OCI-LY1 (cell line): Measurements from ENCODE around the gene RECQL5.

Experiments used
- EZH2 ChIP-seq: fragments of 200-600 bp; sonication (generic), shearing (Covaris generic); IDR thresholded peaks from 2 replicates; pipeline ENCODE4 v1.8.0; 2017; ENCODE audit warnings: borderline replicate concordance, mixed run types, mild to moderate bottlenecking, antibody characterized with exemption, low read length, moderate library complexity, mixed read lengths
- TF ChIP-seq, protein P1 (sequence below): fragments of 200-600 bp; sonication (generic), shearing (Covaris generic); IDR thresholded peaks from 2 replicates; pipeline ENCODE4 v1.5.1; 2017; ENCODE audit warnings: mild to moderate bottlenecking, antibody characterized with exemption, low read length, moderate library complexity, mixed read lengths

DNA sequence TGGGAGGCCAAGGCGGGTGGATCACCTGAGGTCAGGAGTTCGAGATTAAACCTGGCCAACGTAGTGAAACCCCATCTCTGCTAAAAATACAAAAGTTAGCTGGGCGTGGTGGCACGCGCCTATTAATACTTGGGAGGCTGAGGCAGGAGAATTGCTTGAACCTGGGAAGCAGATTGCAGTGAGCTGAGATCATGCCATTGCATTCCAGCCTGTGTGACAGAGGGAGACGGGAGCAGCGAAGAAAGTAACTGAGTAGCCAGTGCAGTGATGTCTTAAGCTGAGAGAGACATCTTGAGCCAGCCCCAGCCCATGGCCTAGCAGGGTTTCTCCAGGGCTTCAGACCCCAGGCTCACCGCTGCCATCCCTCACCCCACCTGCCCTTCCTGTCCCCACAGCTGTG lies 43.6 kb downstream of the RECQL5 start:
- TF ChIP-seq, protein P1, sequence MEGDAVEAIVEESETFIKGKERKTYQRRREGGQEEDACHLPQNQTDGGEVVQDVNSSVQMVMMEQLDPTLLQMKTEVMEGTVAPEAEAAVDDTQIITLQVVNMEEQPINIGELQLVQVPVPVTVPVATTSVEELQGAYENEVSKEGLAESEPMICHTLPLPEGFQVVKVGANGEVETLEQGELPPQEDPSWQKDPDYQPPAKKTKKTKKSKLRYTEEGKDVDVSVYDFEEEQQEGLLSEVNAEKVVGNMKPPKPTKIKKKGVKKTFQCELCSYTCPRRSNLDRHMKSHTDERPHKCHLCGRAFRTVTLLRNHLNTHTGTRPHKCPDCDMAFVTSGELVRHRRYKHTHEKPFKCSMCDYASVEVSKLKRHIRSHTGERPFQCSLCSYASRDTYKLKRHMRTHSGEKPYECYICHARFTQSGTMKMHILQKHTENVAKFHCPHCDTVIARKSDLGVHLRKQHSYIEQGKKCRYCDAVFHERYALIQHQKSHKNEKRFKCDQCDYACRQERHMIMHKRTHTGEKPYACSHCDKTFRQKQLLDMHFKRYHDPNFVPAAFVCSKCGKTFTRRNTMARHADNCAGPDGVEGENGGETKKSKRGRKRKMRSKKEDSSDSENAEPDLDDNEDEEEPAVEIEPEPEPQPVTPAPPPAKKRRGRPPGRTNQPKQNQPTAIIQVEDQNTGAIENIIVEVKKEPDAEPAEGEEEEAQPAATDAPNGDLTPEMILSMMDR: no peak
- TF ChIP-seq EZH2: no peak
